Stimulated activated CD8-positive, alpha-beta memory T cell treated with anti-CD3 and anti-CD28 coated beads, Interleukin-15, amount 100 ng/mL, for 48 hours (primary cell): ENCODE results near the gene HMGXB3.
"Not testable (repeated sequence)": the region's sequence is repeated elsewhere in the genome, so short reads cannot be mapped to it uniquely, and the experiment has no call there.

ENCODE experiments used
- DNase-seq, 2 donors: peaks; one replicate each; pipeline ENCODE4 v3.0.0-alpha.2; 2020; ENCODE audit warnings: low read depth in 2 of 2

The HMGXB3 gene

DNA sequence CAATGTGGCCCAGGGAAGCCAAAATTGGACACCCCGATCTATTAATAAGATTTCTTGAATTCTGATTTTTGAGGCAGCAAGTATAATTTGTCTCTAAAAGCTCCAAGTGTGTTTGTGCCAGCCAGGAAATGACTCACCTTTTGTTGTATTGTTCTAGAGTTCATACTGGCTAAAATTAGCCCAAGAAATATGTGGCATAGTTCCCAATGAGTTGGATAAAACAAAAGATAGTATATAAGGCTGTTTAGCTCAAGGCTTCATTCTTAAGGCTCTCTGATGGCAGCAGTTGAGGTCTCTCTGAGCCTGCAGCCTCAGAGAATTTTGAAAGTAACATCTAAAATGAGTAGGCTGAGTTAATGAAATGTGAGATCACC, 21.6 kb downstream of the HMGXB3 start:
- no peak for DNase-seq

DNA sequence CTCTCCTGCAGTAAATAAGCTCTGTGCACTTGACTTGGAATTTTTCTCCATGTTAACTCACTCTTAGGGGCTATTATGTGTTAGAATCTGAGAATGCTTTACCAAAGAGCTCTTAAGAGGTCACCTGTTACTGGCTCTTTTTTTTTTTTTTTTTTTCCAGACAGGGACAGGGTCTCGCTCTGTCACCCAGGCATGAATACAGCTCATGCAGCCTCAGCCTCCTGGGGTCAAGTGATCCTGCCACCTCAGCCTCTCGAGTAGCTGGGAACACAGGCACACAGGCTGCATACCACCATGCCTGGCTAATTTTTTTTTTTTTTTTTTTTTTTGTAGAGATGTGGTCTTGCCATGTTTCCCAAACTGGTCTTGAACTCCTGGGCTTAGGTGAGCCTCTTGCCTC, 22.1 kb downstream of the HMGXB3 start:
- no peak for DNase-seq

DNA sequence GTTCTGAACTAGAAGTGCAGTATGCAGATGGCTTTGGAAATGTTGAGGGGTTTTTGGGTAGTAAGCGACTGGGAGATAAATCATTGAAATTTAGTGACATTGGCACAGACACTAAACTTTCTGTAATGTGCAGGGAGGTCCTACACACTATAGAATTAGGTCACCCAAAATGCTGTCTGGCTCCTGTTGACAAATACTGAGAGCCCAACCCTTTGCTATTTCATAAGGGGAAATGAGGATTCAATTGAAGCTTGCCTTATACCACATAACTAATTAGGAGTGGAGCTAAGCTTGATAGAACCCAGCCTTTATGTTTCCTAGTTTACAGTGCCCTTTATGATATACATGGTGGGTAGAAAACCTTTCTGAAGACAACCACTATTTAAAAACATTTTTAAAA, 22.6 kb downstream of the HMGXB3 start:
- DNase-seq: no peak

DNA sequence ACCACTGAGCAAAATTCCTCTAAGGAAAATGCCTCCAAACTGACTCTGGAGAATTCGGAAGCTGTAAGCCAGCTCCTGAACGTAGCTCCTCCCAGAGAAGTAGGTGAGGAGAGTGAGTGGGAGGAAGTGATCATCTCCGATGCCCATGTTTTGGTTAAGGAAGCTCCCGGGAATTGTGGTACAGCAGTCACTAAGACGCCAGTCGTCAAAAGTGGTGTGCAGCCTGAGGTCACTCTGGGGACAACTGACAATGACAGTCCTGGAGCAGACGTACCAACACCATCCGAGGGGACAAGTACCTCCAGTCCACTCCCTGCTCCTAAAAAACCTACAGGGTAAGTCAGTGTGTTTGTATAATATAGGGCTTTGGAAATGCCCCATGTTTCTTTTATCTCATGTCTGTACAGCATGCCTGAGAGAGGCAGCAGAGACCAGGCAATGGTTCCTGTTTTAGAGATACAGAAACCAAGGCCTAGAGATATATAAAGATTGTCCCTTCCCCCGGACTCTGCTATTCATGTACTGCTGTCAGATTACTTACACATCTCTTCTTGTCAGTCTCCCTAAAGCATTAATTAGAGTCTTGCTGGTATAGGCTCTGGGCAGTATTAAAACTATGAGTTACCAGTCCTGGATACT, 23.9 kb downstream of the HMGXB3 start:
- DNase-seq: no peak

DNA sequence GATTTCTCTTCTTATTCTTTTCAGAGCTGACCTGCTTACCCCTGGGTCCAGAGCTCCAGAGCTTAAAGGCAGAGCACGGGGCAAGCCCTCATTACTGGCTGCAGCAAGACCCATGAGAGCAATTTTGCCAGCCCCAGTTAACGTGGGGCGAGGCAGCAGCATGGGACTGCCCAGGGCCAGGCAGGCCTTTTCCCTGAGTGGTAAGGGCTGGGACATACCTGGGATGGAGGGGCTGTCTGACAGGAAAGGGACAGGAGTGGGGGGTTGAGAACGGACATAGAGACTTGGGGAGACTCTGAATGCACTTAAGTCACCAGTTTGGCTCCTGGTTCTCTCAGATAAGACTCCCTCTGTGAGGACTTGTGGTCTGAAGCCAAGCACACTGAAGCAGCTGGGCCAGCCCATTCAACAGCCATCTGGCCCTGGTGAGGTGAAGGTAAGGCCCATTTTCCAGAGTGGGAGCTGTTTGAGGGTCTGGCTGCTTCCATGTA, 26.2 kb downstream of the HMGXB3 start:
- no peak for DNase-seq

DNA sequence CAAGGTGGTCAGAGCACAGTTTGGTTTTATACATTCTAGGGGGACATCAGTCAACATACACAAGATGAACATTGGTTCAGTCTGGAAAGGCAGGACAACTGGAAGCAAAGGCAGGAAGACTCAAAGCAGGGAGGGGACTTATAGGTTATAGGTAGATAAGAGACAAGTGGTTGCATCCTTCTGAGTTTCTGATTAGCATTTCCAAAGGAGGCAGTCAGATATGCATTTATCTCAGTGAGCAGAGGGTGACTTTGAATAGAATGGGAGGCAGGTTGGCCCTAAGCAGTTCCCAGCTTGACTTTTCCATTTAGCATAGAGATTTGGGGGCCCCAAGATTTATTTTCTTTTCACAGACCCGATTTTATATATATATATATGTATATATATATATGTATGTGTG, 27.5 kb downstream of the HMGXB3 start:
- not testable (repeated sequence) for DNase-seq

DNA sequence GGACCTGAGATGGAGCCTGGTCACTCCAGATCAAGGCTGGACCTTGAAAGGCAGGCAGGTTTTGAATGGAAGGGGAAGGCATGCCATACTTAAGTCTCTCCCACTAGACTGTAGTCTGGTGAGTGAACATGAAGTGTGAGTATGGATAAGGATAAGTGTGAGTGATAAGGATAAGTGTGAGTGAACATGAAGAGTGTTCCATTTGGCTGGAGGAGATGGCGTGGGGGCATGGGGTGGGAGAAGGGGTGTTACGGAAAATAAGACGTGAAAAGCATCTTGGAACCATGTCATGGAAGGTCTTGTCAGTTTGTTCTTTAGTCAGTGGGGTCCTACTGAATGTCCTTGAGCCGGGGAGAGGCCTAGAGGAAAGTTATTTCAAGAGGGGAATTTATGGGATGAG, 32.8 kb downstream of the HMGXB3 start:
- no peak for DNase-seq

DNA sequence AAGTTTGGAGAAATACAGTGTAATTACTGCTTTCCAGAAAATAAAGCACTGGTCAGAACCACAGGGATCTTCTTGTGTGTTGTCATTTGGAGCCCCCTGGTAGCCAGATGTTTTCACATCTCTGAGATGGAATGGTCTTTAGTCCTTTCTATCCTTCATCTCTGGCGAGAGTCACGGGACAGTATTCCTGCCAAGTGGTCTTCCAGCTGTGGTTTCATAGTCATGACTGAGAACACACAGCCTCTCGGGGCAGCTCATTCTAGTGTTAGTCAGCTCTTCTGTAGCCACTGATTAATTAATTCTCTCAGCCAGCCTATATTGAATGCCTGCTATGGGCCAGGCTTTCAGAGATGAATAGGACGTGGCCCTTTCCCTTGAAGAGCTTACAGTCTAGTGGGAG, 34.1 kb downstream of the HMGXB3 start:
- no peak for DNase-seq

DNA sequence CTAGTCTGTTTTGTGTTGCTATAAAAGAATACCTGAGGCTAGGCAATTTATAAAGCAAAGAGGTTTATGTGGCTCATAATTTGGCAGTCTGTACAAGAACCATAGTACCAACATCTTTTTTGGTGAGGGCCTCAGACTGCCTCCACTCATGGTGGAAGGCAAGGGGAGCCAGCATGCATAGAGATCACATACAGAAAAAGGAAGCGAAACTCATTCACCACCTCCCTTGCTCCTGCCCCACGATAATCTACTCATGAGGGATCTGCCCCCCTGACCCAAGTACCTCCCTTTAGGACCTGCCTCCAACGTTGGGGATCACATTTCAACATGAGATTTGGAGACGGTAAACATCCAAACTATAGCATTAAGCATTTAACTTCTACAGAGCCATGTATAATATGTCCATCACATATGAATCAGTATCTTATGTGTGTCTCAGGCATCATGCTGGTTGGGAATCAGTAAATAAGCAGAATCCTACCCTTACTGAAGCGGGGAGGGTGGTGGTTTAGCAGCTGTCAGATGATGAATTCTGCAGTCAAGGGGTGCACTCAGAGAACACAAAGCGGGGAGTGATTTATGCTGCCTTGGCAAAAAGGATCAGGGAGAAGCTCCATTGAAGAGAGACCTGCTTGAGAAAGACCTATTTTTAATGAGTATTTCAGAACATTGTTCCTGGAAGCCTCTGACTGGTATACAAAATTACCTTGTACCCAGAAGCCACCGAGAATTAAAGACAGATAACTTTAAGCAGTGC, 34.8 kb downstream of the HMGXB3 start:
- DNase-seq: no peak

DNA sequence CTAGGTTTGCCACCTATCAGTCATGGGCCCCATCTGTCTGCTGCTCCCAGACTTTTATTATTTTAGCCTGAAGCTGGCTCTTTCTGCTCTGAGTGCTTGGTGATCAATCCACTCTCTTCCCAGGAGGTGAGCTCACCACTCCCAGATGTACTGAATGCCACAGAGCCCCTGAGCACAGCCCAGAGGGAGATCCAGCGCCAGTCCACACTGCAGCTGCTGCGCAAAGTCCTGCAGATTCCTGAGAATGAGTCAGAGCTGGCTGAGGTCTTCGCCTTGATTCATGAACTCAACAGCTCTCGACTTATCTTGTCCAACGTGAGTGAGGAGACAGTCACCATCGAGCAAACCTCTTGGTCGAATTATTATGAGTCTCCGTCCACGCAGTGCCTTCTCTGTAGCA, 36.0 kb downstream of the HMGXB3 start:
- no peak for DNase-seq

DNA sequence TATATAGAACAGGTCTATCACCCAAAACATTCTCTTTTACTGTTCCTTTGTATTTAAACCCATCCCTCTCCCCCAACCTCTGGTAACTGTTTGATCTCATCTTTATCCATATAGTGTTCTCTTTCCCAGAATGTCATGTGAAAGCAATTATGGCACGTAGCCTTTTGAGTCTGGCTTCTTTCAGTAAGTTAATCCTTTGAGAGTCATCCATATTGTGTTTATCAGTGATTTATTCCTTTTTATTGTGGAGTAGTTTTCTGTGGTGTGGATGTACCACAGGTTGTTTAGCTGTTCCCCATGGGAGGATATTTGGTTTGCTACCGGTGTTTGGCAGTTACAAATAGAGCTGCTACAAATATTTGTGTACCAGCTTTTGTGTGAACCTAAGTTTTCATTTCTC, 38.0 kb downstream of the HMGXB3 start:
- no peak for DNase-seq

DNA sequence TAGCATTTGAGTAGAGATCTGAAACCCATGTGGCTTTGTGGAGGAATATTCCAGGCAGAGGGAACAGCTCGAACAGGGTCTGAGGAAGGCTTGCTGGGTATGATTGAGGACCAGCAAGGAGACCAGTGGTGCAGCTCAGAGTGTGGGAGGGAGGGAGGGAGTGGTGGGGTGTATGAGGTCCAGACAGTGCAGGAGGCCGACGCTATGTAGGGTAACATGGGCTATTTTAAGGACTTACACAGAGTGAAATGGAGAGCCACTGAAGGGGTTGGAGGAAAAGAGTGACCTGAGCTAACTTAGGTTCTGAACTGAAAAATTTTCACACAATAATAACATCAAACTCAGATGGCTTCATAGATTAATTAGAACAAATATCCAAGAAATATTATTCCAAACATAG, 41.9 kb downstream of the HMGXB3 start:
- no peak for DNase-seq

DNA sequence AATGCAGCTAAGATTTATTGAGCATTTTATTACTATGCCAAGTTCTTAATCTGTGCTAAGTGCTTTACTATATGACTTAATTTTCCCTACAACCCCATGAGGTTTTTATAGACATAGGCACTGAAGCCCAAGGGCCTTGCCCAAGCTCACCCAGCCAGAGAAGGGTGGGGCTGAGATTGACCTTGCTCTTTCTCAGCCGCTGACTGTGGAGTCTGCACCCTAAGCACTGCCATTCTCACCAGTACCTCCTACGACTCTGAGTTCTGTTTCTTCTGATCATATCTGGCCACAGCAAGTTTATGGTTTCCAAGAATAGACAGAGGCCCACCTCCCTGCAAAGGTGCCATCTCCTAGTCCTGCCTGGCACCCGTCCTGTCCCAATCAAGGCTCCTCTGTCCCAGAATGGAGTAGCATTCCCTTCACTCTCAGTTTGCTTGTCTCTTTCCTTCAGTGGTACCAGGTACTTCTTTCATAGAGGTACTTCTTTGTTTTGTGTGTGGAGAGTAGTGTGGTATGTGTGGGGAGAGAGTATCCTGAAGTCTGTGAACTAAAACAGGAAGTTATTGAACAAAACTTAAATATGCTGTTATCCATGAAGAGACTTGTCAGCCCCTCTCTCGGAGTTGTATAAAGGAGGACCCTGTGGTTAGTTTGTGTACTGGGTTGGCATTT, 43.3 kb downstream of the HMGXB3 start:
- DNase-seq: no peak

DNA sequence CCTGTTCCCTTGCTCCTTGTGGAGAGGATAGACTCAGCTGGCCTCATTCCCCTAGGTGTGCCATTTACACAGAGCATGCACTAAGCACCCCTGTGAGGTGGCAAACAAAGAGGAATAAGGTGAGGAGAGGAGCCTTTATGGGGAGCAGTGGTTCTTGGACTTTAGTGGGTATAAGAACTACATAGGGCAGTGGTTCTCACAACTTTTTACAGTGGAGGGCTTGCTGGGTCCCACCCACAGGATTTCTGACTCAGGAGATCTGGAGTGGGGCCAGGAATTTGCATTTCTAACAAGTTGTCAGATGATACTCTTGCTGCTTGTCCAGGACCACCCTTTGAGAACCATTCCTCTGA, 43.8 kb downstream of the HMGXB3 start:
- no peak for DNase-seq

DNA sequence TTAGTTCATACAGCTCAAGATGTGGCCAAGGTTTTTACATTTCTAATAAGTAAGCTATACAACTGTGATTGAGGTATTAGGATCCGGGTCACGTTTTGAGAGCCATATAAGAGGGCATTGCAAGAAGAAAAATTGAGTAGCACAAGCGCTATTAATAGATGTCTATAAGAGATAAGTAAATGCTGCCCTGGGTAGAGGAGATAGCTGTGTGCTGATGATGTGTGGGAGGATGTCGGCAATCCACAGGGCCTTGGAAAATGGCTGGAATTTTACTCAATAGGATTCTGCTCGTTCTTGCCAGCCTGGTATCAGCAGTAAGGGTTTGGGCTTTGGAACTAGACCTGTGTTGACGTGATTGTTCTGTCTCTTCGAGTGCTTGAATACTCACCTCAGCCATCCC, 44.2 kb downstream of the HMGXB3 start:
- no peak for DNase-seq

DNA sequence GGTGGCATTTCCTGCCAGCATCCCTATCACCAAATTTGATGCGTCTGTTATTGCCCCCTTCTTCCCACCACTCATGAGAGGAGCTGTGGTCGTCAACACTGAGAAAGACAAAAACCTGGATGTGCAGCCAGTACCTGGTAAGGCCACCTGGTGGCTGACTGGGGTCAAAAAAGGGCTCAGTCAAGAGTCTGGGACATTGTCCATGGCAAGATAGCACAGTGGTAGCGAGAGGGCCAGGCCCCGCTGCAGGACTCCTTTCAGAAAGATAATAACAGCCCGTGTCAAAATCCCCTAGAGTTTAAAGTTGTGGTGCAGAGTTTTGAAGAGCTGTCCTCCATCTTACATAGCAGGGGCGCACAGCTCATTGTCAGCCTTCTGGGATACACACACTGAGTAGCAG, 45.0 kb downstream of the HMGXB3 start:
- no peak for DNase-seq

DNA sequence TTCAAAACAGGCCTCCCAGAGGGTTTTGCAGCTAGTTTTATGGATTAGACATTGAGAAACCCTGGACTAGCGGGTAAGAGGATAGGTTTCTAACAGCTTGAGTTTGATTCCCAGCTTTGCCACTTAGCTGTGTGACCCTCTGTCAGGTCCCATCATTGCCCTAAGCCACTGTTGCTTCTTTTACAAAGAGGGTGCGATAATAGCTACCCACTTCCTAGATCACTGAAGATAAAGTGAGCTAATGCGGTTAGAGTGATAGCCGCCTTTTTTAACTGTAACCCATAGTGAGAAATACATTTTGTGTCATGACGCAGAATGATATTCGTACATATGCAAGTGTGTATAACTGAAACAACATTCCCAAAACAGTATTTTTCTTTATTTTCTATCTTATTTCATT, 45.5 kb downstream of the HMGXB3 start:
- no peak for DNase-seq

DNA sequence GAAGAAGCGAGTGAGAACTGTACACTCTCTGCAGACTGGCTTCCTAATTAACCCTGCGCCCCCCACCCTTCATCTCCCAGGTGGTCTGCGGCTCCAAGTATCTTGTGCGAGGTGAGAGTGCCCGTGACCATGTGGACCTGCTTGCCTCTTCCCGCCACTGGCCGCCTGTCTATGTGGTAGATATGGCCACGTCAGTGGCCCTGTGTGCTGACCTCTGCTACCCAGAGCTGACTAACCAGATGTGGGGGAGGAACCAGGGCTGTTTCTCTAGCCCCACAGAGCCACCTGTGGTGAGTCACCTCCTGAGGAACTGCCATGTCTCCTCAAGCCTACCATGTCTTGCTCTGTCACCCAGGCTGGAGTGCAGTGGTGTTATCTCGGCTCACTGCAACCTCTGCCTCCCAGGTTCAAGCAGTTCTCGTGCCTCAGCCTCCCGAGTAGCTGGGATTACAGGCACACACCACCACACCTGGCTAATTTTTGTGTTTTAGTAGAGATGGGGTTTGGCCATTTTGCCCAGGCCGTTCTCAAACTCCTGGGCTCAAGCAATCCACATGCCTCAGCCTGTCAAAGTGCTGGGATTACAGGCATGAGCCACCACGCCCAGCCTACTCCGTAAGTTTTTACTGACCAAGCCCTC, 49.8 kb downstream of the HMGXB3 start:
- DNase-seq: not testable (repeated sequence)

DNA sequence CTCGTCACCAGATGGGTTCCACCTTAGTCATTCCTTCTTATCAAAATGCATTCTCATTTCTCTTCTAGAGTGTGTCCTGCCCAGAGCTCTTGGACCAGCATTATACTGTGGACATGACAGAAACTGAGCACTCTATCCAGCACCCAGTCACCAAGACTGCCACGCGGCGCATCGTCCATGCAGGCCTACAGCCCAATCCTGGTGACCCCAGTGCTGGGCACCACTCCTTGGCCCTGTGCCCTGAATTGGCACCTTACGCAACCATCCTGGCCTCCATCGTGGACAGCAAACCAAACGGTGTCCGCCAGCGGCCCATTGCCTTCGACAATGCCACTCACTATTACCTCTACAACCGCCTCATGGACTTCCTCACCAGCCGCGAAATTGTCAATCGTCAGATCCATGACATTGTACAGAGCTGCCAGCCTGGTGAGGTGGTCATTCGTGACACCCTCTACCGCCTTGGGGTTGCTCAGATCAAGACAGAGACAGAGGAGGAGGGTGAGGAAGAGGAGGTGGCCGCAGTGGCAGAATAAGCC, 51.2 kb downstream of the HMGXB3 start:
- no peak for DNase-seq

DNA sequence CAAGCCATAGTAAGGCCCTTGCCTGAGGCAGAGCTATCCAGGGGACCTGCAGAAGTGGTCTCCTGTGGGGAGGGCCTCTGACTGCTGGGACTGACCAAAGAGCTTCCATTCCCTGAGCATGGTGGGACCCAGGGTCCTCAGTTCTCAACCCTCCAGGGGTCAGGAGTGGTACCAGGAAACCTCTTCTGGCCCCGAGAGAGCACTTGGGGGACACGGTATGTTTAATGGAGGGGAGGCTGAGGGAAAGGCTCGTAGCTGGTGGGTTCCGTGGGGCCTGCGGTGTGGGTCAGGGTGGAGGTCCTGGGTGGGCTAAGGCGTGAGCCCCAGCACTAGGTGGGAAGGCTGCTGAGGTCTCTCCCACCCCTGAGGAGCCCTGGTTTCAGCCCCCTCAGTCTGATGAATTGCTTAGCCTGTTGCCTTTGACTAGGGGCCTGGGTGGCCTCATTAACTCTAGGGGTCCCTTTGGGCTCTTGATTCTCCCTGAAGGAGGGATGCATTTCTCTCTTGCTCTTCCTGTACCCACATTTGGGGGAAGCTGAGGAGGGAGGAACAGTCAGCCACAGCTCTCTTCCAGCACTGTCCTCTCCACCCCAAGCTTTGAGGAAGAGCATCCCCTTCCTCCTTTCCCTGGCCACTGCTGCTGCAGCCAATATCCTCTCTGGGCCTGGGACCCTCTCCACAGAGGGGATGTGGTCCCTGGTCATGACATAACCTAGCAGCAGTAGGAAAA, 51.9 kb downstream of the HMGXB3 start:
- no peak for DNase-seq

DNA sequence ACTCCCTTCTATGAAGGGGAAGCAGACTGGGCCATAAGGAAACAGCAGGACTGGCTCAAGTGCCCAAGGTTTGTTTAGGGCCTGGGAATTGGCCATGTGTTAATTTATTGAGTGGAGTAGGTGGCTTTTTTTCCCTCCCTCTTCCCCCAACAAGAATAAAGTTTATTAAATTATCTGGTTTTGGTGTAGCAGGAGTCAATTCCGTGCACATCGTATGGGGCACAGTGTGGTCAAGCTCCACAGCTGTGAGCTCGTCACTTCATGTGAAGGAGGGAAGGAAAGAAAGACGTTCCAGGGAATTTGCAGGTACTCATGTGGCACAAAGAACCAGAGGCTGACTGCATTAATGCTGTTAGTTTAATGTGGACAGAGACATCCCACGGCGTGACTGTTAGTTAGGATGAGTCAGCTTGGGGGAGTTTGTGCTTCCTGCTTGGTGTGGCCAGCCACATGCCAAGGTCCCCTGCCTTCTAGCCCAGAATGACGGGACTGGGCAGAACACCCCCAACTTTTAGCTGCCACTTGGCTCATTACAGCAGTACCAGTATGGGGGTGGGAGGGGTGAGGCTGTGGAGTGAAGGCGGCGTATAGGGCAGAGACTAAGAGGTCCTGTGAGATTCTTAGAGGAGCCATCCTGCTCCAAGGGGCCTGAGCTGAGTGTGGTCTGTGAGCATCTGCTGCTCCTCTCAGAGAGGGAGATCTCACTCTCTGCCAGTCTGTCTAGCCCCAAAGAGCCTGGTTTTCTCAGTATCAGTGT, 52.6 kb downstream of the HMGXB3 start:
- DNase-seq: no peak
